Aorta (tissue), 5 donors: ENCODE data around the gene LRRC23. TPM values are rescaled to one million over a fixed set of nuclear protein-coding genes. Genes with fewer than 3 reads are reported as not detected.
A peak's percentile ranks its signal among the peaks of the same experiment; 100 is the strongest.
"Not testable (repeated sequence)": the region's sequence is repeated elsewhere in the genome, so short reads cannot be mapped to it uniquely, and the experiment has no call there.

Experiments
- ATAC-seq: fragments of 200-7000 bp; cut with Tn5 transposase; one replicate; pipeline ENCODE4 v1.9.1; 2022; ENCODE audit warnings: moderate library complexity; ENCODE audit not compliant: low FRiP score
- DNase-seq, 2 donors: peaks; one replicate each; pipeline ENCODE4 v3.0.0-alpha.2; 2020
- H3K27ac ChIP-seq, 2 donors: one replicate each; pipeline ENCODE4 v1.5.1; 2013; ENCODE audit warnings: low read length in 2 of 2, mild to moderate bottlenecking in 2 of 2, moderate library complexity in 2 of 2, control low read depth in 1 of 2, inconsistent platforms in 1 of 2, low read depth in 1 of 2
- H3K27me3 ChIP-seq, 2 donors: one replicate each; pipeline ENCODE4 v1.6.1; 2013; ENCODE audit warnings: control low read depth in 1 of 2, low read length in 1 of 2, mild to moderate bottlenecking in 1 of 2, moderate library complexity in 1 of 2; ENCODE audit not compliant: insufficient read depth in 2 of 2, control insufficient read depth in 1 of 2
- H3K36me3 ChIP-seq, 2 donors: one replicate each; pipeline ENCODE4 v1.6.1; 2013; ENCODE audit warnings: control low read depth in 1 of 2, low read length in 1 of 2, mild to moderate bottlenecking in 1 of 2; ENCODE audit not compliant: insufficient read depth in 2 of 2, control insufficient read depth in 1 of 2
- H3K4me1 ChIP-seq, 2 donors: one replicate each; pipeline ENCODE4 v1.6.1; 2013; ENCODE audit warnings: low read length in 2 of 2, control low read depth in 1 of 2, mild to moderate bottlenecking in 1 of 2, moderate library complexity in 1 of 2; ENCODE audit not compliant: insufficient read depth in 2 of 2, control insufficient read depth in 1 of 2
- H3K4me3 ChIP-seq, 2 donors: one replicate each; pipeline ENCODE4 v1.5.1; 2013; ENCODE audit warnings: low read length in 2 of 2, control low read depth in 1 of 2, mild to moderate bottlenecking in 1 of 2
- H3K9me3 ChIP-seq: one replicate; pipeline ENCODE4 v1.6.1; 2013; ENCODE audit warnings: mild to moderate bottlenecking, low read length; ENCODE audit not compliant: control insufficient read depth
- WGBS, 2 donors: extraction: QIAGEN DNeasy Blood & Tissue Kit; methylation state at CpG; one replicate each; pipeline ENCODE4 v1.1.7; 2013; 5-methylcytosine and 5-hydroxymethylcytosine counted together
- intact Hi-C, 2 donors: fragments of 100-400 bp; cut with DNase I; formaldehyde crosslinking; loops; one replicate each; pipeline versions ENCODE4 v1.14.2 to v1.15.0; 2022
- polyA plus RNA-seq, 2 donors: library from polyadenylated mRNA; stranded (reverse); fragments of 200-250 nt; gene quantifications; one replicate each; pipeline ENCODE4 v1.2.3, GENCODE V29; 2013
- total RNA-seq, 2 donors: library from RNA; stranded (reverse); fragmentation: NEBNext Ultra II Directional; extraction: Animal tissue kit (Norgen Biotek cat#: 25700); gene quantifications; one replicate each; pipeline ENCODE4 v1.2.1, GENCODE V29; 2021
- donor health status: healthy with polysubstance abuse.
- donor health status: Bipolar disorder and iron deficiency.
- donor health status: DM: no; HTN: no; CAD: no.
- donor health status: DM: no; HTN: no; CAD: no.
- donor health status: DM: yes; HTN: yes; CAD: no.

The LRRC23 gene
- total and polyA plus RNA-seq, 4 donors, result 5.3 to 20.8 (median 14.0) TPM

GRCh38 chr12:6871052-6871957 is 33.3 kb upstream of the LRRC23 start:
- WGBS, 2 donors, result 75 to 78% methylated on average over 12 of the region's 12 CpGs
- DNase-seq (no peak), ATAC-seq (no peak)
- peaks cover 0 to 1% of the 10 kb centered on the region in 2 donors for H3K4me1 ChIP-seq
- intact Hi-C loops, result loop anchor here in 1 of 2 donors (5.0 kb wide), 1 partner anchor 104 kb away; the partner anchor contains the start of gene PTMS
- H3K36me3 ChIP-seq, result peaks cover 0 to 2% of the 10 kb centered on the region in 2 donors
- no peak overlapping the region for H3K27ac ChIP-seq
- no peaks in the 10 kb centered on the region for H3K27me3 ChIP-seq
- no peak overlapping the region for H3K4me3 ChIP-seq
- H3K9me3 ChIP-seq, result no peaks in the 10 kb centered on the region

- Histone ChIP-seq H3K36me3 (peaks cover 0 to 2% of the 10 kb centered on the region in 2 donors), H3K27ac (peak overlapping the region in 1 of 2 donors; percentile 66), H3K9me3 (no peaks in the 10 kb centered on the region), H3K4me3 (peak overlapping the region; percentile 71 to 80), H3K27me3 (no peaks in the 10 kb centered on the region), H3K4me1 (peaks cover 0 to 1% of the 10 kb centered on the region in 2 donors)
- DNase-seq (peak; percentile 91 to 96), ATAC-seq (peak; percentile 88)
- 1% methylated on average over 40 of the region's 40 CpGs for WGBS, 2 donors
- intact Hi-C loops, result loop anchor here in 1 of 2 donors (2.0 to 5.0 kb wide), 2 partner anchors 42 to 105 kb away; partner anchors contain the start of genes ENO2 and PTMS
Measured at GRCh38 chr12:6872073-6873048, 32.3 kb upstream of the LRRC23 start.

GRCh38 chr12:6873094-6874014 is 31.3 kb upstream of the LRRC23 start, which contains the start of gene SPSB2:
TSS of gene SPSB2 (minus strand) at chr12:6873303. CDS start at chr12:6872901, 402 bp downstream.
- H3K4me1 ChIP-seq, result peaks cover 0 to 1% of the 10 kb centered on the region in 2 donors
- WGBS, 2 donors, result 0 to 1% methylated on average over 50 to 66 of the region's 66 CpGs
- intact Hi-C loops, result loop anchor here in 1 of 2 donors (2.0 to 5.0 kb wide), 2 partner anchors 41 to 106 kb away; partner anchors contain the start of genes ENO2 and PTMS

GRCh38 chr12:6874015-6874368 is 30.6 kb upstream of the LRRC23 start:
- intact Hi-C loops, result loop anchor here in 1 of 2 donors (5.0 kb wide), 1 partner anchor 107 kb away; the partner anchor contains the start of gene PTMS
- not testable (repeated sequence) for H3K4me1 ChIP-seq, H3K36me3 ChIP-seq, H3K9me3 ChIP-seq, ATAC-seq, H3K27me3 ChIP-seq, DNase-seq
- peak overlapping the region; percentile 55 to 70 for H3K4me3 ChIP-seq
- H3K27ac ChIP-seq, result peak overlapping the region in 1 of 2 donors; percentile 71
- WGBS, 2 donors, result 36% methylated on average over 9 of the region's 9 CpGs

More at GRCh38 chr12:6873094-6874014, 31.3 kb upstream of the LRRC23 start, which contains the start of gene SPSB2:
- H3K4me3 ChIP-seq, result peak within 1 kb of the TSS; percentile 71 to 80
- no peaks in the 10 kb centered on the region for H3K27me3 ChIP-seq
- DNase-seq (peak; percentile 100), ATAC-seq (peak; percentile 98)
- peaks cover 0 to 2% of the 10 kb centered on the region in 2 donors for H3K36me3 ChIP-seq
- peak within 1 kb of the TSS in 1 of 2 donors; percentile 71 for H3K27ac ChIP-seq
- H3K9me3 ChIP-seq, result no peaks in the 10 kb centered on the region

- H3K9me3 ChIP-seq, H3K4me3 ChIP-seq, H3K36me3 ChIP-seq, H3K27ac ChIP-seq, DNase-seq, H3K27me3 ChIP-seq, H3K4me1 ChIP-seq, intact Hi-C loops, ATAC-seq: not testable (repeated sequence)
- 93 to 95% methylated on average over 11 of the region's 11 CpGs for WGBS, 2 donors
Measured at GRCh38 chr12:6879824-6880223, 24.8 kb upstream of the LRRC23 start.

GRCh38 chr12:6883252-6883651 is 21.4 kb upstream of the LRRC23 start:
- 96 to 97% methylated on average over 5 of the region's 5 CpGs for WGBS, 2 donors
- H3K4me1 ChIP-seq, result no peaks in the 10 kb centered on the region
- intact Hi-C loops, result no loop called here
- H3K36me3 ChIP-seq, result peaks cover 0 to 3% of the 10 kb centered on the region in 2 donors
- H3K4me3 ChIP-seq, result no peak overlapping the region
- no peak overlapping the region for H3K27ac ChIP-seq
- ATAC-seq, result no peak
- no peak for DNase-seq
- no peaks in the 10 kb centered on the region for H3K27me3 ChIP-seq
- no peaks in the 10 kb centered on the region for H3K9me3 ChIP-seq

- H3K4me3 ChIP-seq, result no peak overlapping the region
- no peak for DNase-seq
- no peak overlapping the region for H3K27ac ChIP-seq
- intact Hi-C loops, result no loop called here
- WGBS, 2 donors, result 94% methylated on average over 11 of the region's 11 CpGs
- peaks cover 0 to 3% of the 10 kb centered on the region in 2 donors for H3K36me3 ChIP-seq
- H3K9me3 ChIP-seq, result no peaks in the 10 kb centered on the region
- no peaks in the 10 kb centered on the region for H3K4me1 ChIP-seq
- no peak for ATAC-seq
- no peaks in the 10 kb centered on the region for H3K27me3 ChIP-seq
Measured at GRCh38 chr12:6883683-6884082, 20.9 kb upstream of the LRRC23 start.
